Inferior parietal cortex (tissue), 1 donor: ENCODE data around the gene DCDC2C.
"Not testable (repeated sequence)": the region's sequence is repeated elsewhere in the genome, so short reads cannot be mapped to it uniquely, and the experiment has no call there.

Experiments used
- DNase-seq: peaks from one replicate; pipeline ENCODE4 v3.0.0-alpha.2; 2016; ENCODE audit errors: extremely low spot score

DCDC2C gene

DNA sequence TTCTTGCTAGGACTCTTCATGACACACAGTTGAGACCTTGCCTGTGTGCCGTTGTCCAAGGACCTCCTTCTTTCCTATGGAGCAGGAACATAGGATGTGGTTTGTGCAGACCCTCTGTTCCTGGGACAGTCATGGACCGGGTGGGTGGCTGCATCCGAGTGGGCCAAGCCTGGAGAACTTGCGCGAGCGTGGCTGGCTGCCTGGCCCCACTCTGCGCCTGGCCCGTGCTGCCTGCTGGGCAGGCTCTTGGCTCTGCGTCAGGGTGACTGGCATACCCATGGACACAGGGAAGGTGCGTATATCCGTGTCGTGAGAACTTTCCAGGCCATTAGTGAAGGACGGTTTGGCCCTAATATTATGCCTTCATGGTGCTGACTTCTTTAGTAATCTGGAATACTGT lies 68.2 kb downstream of the DCDC2C start:
- DNase-seq = no peak

- DNase-seq = no peak
Measured at GRCh38 chr2:3774336-3774735, 71.0 kb downstream of the DCDC2C start.

GRCh38 chr2:3776311-3776710 lies 72.9 kb downstream of the DCDC2C start:
- no peak for DNase-seq

- no peak for DNase-seq
Measured at GRCh38 chr2:3777966-3778365, 74.6 kb downstream of the DCDC2C start.

- no peak for DNase-seq
Measured at GRCh38 chr2:3778851-3779495, 75.6 kb downstream of the DCDC2C start.

GRCh38 chr2:3779496-3780049 lies 76.2 kb downstream of the DCDC2C start:
- DNase-seq = no peak

DNA sequence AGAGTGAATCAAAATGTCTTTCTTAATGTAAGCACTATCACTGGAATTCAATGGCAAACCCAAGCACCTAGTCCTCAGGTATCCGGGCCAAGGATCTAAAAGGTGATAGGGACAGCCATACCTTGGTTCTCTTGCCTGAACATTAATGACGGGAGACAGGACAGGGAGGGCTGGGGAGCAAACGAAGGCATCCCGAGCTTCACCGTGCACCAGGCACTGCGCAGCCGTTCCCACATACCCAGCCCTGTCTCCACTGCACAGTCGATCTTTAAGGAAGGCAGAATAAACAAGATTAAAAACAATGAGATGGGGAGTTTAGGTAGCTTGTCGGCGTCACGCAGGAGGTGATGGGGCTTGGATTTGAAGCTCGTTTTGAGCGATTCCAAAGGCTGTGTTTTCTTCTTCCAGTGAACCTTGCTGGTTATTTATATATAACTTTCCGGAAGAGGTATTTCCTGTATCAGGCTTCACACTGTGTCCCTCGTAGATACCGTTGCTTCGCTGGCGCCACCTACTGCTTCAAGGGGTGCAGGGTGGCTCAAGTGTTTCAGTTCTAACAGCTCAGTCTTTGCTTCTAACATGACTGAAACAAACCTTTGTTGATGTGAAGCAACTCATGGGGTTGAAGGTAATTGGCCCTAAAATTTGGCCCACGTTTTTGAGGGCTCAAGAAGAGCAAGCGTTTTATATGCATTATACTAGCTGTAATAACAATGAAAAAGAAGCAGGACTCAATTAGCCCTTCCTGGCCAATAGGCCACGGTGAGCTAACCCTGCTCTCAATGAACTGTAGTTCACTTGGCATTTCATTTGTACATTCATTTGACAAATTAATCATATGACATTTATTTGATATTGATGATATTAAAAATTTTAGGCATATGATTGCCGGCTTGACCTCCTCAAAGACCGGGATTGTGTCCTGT lies 77.4 kb downstream of the DCDC2C start:
- DNase-seq = peak; percentile 54

DNA sequence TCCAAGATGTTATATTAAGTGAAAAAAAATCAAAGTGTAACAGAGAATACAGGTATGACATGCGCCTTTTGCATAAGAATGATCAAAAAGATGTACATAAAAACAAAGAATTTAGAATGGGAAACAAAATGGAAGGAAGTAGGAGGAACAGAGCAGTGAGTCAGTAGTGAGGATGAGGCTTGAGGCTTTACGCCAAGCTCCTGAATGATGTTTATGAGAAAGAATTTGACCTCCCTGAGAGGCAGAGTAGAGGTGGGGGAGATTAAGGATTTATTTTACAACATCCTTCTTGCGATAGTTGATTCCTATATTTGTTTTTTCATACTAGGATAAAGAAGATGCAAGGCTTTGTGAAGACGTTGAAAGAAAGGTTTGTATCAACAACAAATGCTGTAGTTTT lies 81.4 kb downstream of the DCDC2C start:
- DNase-seq = no peak

DNA sequence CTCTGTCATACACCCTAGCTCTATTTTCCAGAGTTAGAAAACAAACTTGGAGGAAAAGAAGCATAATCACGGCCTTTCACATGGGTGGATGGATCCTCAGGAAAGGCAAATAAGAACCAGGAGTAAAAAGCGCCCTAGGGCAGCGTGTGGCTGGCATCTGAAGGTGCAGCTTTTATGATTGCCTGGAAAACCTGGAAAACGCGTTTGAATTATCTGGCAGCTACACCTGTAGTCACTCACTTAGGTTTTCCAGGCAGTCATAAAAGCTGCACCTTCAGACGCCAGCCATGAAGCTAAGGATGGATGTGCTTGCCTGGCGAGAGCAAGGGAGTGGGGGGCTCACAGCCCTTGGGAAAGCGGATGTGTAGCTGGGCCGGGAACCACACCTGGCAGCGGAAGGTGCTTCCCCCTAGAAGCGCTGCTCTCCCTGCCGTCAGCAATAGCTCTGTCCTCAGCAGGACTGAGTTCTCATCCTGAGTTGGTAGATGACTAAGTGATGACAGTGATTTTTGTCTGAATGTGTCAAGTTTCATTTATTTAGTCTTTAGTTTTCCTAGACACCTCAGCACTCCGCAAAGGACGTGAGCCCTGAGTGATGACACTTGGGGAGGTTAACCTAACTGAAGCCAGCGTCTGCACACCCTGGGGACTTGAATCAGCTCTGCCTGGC lies 82.0 kb downstream of the DCDC2C start:
- DNase-seq = no peak

GRCh38 chr2:3785890-3786273 lies 82.5 kb downstream of the DCDC2C start:
- no peak for DNase-seq

GRCh38 chr2:3787768-3788167 lies 84.4 kb downstream of the DCDC2C start:
- DNase-seq = no peak

GRCh38 chr2:3789256-3789655 lies 85.9 kb downstream of the DCDC2C start:
- no peak for DNase-seq

DNA sequence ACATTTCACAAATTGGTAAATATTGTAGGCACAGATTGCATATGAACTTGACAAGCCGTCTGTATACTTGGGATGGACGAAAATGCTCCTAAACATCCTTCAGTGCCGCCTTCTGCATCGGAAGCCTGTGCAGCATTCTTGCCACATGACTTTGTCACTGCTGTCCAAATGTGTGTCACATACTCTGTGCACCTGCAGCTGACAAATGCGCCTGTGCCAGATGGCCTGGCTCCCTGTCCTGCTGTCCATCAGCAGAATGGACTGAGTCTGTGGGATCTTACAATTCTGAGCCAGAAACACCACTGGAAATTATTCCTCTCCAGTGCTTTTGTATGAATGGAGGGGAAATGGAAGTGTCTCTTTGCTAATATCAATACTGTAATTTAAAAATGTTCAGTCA lies 89.9 kb downstream of the DCDC2C start:
- DNase-seq = no peak

DNA sequence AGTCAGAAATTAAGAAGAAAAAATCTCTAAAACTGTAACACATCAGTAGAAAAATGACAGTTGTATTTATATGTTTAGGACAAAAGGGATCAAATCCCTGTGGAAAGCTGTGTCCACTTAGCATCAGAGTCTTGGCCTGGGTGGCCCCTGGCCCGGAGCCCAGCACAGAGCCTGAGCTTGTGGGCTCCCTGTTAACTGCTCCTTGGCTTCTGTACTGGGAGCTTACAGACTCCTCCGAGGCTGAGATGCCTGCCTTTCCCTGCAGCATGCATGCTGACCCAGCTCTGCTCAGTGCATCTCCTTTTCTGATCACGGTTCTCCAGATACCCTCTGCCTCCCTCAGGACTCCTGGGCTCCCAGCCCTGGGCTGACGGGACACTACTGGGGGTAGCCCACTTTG lies 98.1 kb downstream of the DCDC2C start:
- no peak for DNase-seq

DNA sequence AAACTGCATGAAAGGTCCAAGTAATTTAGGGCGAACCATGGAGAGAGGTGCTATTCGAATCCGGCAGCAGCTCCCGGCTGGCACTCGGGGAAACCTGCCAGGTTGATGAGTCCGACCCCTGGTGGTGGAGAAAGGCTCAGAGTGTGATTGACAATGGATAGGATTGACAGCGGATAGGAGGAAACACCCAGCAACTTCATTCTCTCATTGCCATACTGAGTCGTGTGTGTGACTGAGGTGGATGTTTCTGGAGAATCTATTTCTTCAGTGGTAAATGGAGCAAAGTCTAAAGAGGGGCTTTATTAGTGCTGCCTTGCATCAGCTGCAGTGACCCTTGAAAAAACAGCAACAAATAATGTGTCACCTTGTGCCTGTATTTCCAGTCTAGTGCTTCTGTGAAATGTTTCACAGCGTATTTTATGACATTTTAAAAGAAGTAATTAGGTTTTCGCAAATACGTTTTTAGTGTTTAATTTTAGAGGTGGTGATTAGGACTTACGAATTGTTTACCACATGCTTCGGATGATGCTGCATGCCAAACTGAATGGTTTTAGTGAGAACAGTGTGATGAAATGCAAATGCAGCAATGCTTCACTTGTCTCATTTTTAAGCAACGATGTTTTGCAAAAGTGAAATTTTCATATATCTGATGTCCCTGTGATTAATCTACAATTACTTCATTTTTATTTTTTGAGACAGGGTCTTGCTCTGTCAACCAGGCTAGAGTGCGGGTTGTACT lies 102.0 kb downstream of the DCDC2C start:
- no peak for DNase-seq

DNA sequence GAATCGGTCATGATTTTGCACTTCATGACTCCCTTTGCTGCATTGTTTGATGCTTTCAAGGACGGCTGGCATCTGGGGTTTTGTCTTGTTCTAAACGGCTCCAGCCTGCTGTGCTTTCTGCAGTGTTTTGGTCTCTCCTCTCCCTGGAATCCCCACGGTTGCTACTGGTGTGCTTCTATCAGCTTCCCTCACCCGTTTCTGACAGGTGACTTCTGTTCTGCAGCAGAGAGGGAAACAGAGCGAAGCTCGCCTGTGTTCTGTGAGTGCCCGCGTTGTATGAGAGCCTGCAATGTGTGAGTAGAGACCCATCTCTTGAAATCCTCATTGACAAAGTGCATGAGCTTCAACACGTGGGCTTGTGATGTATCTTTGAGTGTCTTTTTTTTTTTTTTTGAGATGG lies 102.8 kb downstream of the DCDC2C start:
- DNase-seq = no peak

- no peak for DNase-seq
Measured at GRCh38 chr2:3806730-3807129, 103.4 kb downstream of the DCDC2C start.

GRCh38 chr2:3807853-3808252 lies 104.5 kb downstream of the DCDC2C start:
- peak; percentile 23 for DNase-seq

- no peak for DNase-seq
Measured at GRCh38 chr2:3814706-3815245, 111.4 kb downstream of the DCDC2C start.

DNA sequence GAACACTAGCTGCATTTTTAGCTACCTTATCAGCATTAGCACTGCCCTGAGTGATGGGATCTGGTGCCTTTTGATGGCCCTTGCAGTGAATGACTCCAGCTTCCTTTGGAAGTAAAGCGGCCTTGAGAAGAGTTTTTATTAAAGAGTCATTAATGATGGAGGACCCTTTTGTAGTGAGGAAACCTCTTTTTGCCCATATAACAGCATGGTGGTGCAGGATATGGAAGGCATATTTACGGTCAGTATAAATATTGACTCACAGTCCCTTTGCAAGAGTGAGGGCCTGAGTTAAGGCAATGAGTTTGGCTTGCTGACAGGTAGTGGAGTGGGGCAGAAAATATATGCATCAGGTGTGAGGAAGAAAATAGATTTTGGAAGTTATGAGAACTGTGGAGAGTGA lies 113.8 kb downstream of the DCDC2C start:
- DNase-seq = not testable (repeated sequence)

DNA sequence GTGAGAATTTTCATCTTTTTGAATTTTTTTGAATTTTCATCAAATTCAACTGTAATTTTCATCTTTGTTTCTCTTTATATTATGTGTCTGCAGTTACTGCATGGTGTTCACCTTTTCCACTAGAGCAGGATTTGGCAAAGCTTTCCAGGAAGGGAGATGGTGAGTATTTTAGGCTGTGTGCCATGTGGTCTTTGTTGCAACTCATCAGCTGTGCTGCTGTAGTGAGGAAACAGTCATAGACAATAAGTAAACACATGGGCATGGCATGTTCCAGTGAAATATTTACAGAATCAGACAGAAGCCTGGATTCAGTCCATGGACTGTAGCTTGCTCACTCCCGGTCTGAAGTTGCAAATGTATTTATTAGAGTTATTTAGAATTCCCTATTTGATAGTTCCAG lies 120.4 kb downstream of the DCDC2C start:
- no peak for DNase-seq
